Kidney (tissue), 14 donors: ENCODE data around the gene SEMA5A. TPM values are rescaled to one million over a fixed set of nuclear protein-coding genes. Genes with fewer than 3 reads are reported as not detected.
A peak's percentile ranks its signal among the peaks of the same experiment; 100 is the strongest.

ENCODE experiments used
- DNase-seq, 5 donors: peaks; one replicate each; pipeline ENCODE4 v3.0.0-alpha.2; 2013 to 2020
- FAIRE-seq: peaks from 2 replicates; lab custom pipeline; 2012; peaks lifted over from hg19 to GRCh38; lab: Jason Lieb, UNC
- H3K27ac ChIP-seq, 2 donors: one replicate each; pipeline ENCODE4 v1.7.0; 2013; ENCODE audit warnings: low read depth in 2 of 2, low read length in 2 of 2, inconsistent platforms in 1 of 2
- H3K27me3 ChIP-seq: one replicate; pipeline ENCODE4 v1.7.1; 2013; ENCODE audit warnings: low read length, inconsistent platforms; ENCODE audit not compliant: control insufficient read depth, insufficient read depth
- H3K36me3 ChIP-seq, 3 donors: one replicate each; pipeline versions ENCODE4 v1.7.0 to v1.7.1; 2013; ENCODE audit warnings: low read length in 3 of 3, control low read depth in 1 of 3, inconsistent platforms in 1 of 3; ENCODE audit not compliant: insufficient read depth in 3 of 3, control insufficient read depth in 2 of 3
- H3K4me1 ChIP-seq, 3 donors: one replicate each; pipeline versions ENCODE4 v1.7.0 to v1.7.1; 2013; ENCODE audit warnings: low read length in 3 of 3, inconsistent platforms in 1 of 3, low read depth in 1 of 3; ENCODE audit not compliant: control insufficient read depth in 2 of 3, insufficient read depth in 2 of 3
- H3K4me3 ChIP-seq, 3 donors: one replicate each; pipeline versions ENCODE4 v1.7.0 to v1.8.1; 2013; ENCODE audit warnings: low read length in 3 of 3, control low read depth in 1 of 3, inconsistent platforms in 1 of 3
- H3K9ac ChIP-seq, 3 donors: one replicate each; pipeline versions ENCODE4 v1.7.0 to v1.7.1; 2013; ENCODE audit warnings: low read length in 3 of 3, control low read depth in 1 of 3, inconsistent platforms in 1 of 3
- H3K9me3 ChIP-seq, 3 donors: one replicate each; pipeline versions ENCODE4 v1.7.0 to v1.7.1; 2013; ENCODE audit warnings: low read length in 3 of 3, control low read depth in 1 of 3, inconsistent platforms in 1 of 3; ENCODE audit not compliant: control insufficient read depth in 2 of 3, insufficient read depth in 1 of 3
- intact Hi-C: fragments of 100-400 bp; cut with DNase I; formaldehyde crosslinking; loops from one replicate; pipeline ENCODE4 v1.11.1; 2022
- polyA plus RNA-seq: library from polyadenylated mRNA; stranded (reverse); fragments of 350-450 nt; fragmentation: Illumina TruSeq; extraction: RNeasy Lipid Tissue Mini Kit (QIAGEN cat#74804); gene quantifications from one replicate; pipeline ENCODE4 v1.2.3, GENCODE V29; 2014; ENCODE audit warnings: low read depth, low replicate concordance; ENCODE audit not compliant: insufficient read depth
- total RNA-seq: library from RNA; stranded (reverse); fragmentation: NEBNext Ultra II Directional; extraction: Animal tissue kit (Norgen Biotek cat#: 25700); gene quantifications from one replicate; pipeline ENCODE4 v1.2.1, GENCODE V29; 2021
- TF ChIP-seq, protein P1 (sequence below): IDR thresholded peaks from 3 replicates; pipeline ENCODE4 v1.5.1; 2012; ENCODE audit warnings: mild to moderate bottlenecking, moderate library complexity, borderline replicate concordance; ENCODE audit not compliant: insufficient read depth; ENCODE audit errors: extremely low read depth
- donor health status: control.
- donor health status: control.
- donor health status: control.
- donor health status: control.
- donor health status: control.
- donor health status: DM: yes; HTN: yes; CAD: no.
- donor health status: Normal renal cell carcinoma (clear cell type).

The SEMA5A gene
- total and polyA plus RNA-seq, 2 donors from 2014 or later = 7.9 to 23.3 TPM

DNA sequence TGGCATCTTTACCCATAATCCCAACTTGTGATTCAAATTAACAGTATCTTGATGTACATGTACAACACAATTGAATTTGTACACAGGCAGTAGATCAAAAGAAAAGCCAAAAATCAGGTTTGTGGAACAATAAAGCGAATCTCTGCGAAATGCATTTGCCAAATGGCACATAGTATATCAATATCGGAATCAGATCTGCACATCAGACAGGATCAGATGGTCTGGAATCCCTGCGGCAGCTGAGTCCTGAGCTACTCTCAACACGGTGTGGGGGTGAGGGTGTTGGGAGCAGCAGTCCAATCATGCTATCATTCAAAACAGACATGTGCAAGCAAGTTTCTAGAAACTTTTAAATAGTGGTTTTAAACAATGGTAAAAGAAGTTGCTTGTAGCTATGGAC lies 358.3 kb downstream of the SEMA5A start:
- H3K9ac ChIP-seq = no peak overlapping the region
- intact Hi-C loops = no loop called here
- H3K27ac ChIP-seq = no peak overlapping the region
- H3K4me1 ChIP-seq = no peaks in the 10 kb centered on the region
- no peaks in the 10 kb centered on the region for H3K36me3 ChIP-seq
- no peak overlapping the region for H3K4me3 ChIP-seq
- TF ChIP-seq, protein P1, sequence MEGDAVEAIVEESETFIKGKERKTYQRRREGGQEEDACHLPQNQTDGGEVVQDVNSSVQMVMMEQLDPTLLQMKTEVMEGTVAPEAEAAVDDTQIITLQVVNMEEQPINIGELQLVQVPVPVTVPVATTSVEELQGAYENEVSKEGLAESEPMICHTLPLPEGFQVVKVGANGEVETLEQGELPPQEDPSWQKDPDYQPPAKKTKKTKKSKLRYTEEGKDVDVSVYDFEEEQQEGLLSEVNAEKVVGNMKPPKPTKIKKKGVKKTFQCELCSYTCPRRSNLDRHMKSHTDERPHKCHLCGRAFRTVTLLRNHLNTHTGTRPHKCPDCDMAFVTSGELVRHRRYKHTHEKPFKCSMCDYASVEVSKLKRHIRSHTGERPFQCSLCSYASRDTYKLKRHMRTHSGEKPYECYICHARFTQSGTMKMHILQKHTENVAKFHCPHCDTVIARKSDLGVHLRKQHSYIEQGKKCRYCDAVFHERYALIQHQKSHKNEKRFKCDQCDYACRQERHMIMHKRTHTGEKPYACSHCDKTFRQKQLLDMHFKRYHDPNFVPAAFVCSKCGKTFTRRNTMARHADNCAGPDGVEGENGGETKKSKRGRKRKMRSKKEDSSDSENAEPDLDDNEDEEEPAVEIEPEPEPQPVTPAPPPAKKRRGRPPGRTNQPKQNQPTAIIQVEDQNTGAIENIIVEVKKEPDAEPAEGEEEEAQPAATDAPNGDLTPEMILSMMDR = no peak
- no peak for DNase-seq
- no peak for FAIRE-seq
- H3K27me3 ChIP-seq = no peaks in the 10 kb centered on the region
- no peaks in the 10 kb centered on the region for H3K9me3 ChIP-seq

DNA sequence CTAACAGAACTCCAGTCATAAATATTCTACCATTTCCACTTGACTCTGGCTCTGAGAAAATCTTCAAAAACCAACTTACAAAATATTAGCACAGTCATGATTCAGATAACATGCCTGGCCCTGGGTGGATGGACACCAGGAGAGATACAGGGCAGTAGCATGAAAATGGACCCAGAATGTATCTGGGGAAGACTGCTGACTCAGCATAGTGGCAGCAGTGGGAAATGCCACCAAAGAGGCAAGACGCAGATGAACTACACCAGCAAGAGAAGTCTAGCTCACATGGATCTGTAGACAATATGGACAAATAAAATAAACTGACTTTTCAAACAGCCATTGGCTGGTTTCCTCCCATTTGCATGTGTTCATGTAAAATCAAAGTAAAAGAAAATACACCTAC lies 359.8 kb downstream of the SEMA5A start:
- Histone ChIP-seq H3K27me3 (no peaks in the 10 kb centered on the region), H3K9me3 (no peaks in the 10 kb centered on the region), H3K27ac (no peak overlapping the region), H3K9ac (no peak overlapping the region), H3K36me3 (no peaks in the 10 kb centered on the region), H3K4me3 (no peak overlapping the region), H3K4me1 (no peaks in the 10 kb centered on the region)
- TF ChIP-seq, protein P1 = no peak
- no peak for DNase-seq
- intact Hi-C loops = no loop called here
- FAIRE-seq = no peak

DNA sequence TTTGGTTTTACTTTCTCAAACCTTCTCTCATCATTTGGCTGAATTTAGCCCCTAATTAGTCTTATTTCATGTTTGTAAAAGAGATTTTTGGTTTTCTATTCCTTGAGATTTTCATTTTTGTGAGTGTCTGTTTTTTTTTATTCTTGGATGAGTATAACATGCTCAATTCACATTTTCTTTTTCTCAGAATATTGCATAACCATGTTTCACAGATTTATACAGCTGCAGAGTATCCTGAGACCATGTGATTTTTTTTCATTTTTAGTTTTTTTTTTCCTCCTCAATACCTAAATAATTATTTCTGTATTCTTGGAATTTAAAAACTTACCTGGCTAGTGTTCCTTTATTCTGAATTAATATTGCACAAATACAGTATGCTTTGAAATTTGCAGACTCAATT lies 361.9 kb downstream of the SEMA5A start:
- intact Hi-C loops = no loop called here
- Histone ChIP-seq H3K4me3 (no peak overlapping the region), H3K36me3 (no peaks in the 10 kb centered on the region), H3K9ac (no peak overlapping the region), H3K27me3 (no peaks in the 10 kb centered on the region), H3K9me3 (no peaks in the 10 kb centered on the region), H3K27ac (no peak overlapping the region), H3K4me1 (no peaks in the 10 kb centered on the region)
- DNase-seq (no peak), FAIRE-seq (peak; percentile 23)
- TF ChIP-seq, protein P1 = no peak
